ENCODE results near the gene STAG1. TPM values are rescaled to one million over a fixed set of nuclear protein-coding genes. Genes with fewer than 3 reads are reported as not detected.

Gene STAG1
- total and polyA plus RNA-seq, 2 experiments from 2014 or later: 9.0 to 21.9 TPM

- Mint-ChIP-seq H3K9me3 (no peaks in the 10 kb centered on the region), H3K4me3 (no peak overlapping the region), H3K27ac (no peak overlapping the region), H3K36me3 (ENCODE audit: low read depth) (peaks cover 48% of the 10 kb centered on the region), H3K27me3 (ENCODE audit: insufficient read depth, low read depth, poor library complexity) (peaks cover 1% of the 10 kb centered on the region), H3K4me1 (no peaks in the 10 kb centered on the region)
- no peaks in the 10 kb centered on the region for H3K36me3 ChIP-seq (ENCODE audit: insufficient read depth)
- no peaks in the 10 kb centered on the region; the same call in 1 of the 2 replicates for H4K20me1 ChIP-seq (replicated peaks; ENCODE audit: insufficient read depth)
- H3K27me3 ChIP-seq (ENCODE audit: insufficient read depth): no peaks in the 10 kb centered on the region
- TF ChIP-seq POLR2AphosphoS5 (IDR thresholded peaks at IDR 0.05; ENCODE audit: low read depth) (no peak), ZNF331 (CRISPR knock-in tag; IDR thresholded peaks at IDR 0.05; ENCODE audit: low read depth) (no peak)
- TF ChIP-seq, protein P1, sequence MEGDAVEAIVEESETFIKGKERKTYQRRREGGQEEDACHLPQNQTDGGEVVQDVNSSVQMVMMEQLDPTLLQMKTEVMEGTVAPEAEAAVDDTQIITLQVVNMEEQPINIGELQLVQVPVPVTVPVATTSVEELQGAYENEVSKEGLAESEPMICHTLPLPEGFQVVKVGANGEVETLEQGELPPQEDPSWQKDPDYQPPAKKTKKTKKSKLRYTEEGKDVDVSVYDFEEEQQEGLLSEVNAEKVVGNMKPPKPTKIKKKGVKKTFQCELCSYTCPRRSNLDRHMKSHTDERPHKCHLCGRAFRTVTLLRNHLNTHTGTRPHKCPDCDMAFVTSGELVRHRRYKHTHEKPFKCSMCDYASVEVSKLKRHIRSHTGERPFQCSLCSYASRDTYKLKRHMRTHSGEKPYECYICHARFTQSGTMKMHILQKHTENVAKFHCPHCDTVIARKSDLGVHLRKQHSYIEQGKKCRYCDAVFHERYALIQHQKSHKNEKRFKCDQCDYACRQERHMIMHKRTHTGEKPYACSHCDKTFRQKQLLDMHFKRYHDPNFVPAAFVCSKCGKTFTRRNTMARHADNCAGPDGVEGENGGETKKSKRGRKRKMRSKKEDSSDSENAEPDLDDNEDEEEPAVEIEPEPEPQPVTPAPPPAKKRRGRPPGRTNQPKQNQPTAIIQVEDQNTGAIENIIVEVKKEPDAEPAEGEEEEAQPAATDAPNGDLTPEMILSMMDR (conservative IDR thresholded peaks at IDR 0.05; ENCODE audit: low read depth in 2 of 2): no peak
- DNase-seq (ENCODE audit: low spot score) (no peak), ATAC-seq (no peak)
- no peak overlapping the region for H2AFZ ChIP-seq
- H3K4me1 ChIP-seq (ENCODE audit: insufficient read depth): no peaks in the 10 kb centered on the region
- no peaks in the 10 kb centered on the region for H3K9me2 ChIP-seq (ENCODE audit: insufficient read depth)
- H3K4me3 ChIP-seq: no peak overlapping the region
- no peaks in the 10 kb centered on the region for H3F3A ChIP-seq (replicated peaks; ENCODE audit: low read depth)
- H3K4me2 ChIP-seq: no peak overlapping the region
- no peaks in the 10 kb centered on the region for H3K79me2 ChIP-seq (replicated peaks; ENCODE audit: insufficient read depth)
- H3K27ac ChIP-seq (ENCODE audit: low read depth): no peak overlapping the region
These were observed 422.6 kb downstream of the STAG1 start for GRCh38 chr3:136329593-136329992.

DNA sequence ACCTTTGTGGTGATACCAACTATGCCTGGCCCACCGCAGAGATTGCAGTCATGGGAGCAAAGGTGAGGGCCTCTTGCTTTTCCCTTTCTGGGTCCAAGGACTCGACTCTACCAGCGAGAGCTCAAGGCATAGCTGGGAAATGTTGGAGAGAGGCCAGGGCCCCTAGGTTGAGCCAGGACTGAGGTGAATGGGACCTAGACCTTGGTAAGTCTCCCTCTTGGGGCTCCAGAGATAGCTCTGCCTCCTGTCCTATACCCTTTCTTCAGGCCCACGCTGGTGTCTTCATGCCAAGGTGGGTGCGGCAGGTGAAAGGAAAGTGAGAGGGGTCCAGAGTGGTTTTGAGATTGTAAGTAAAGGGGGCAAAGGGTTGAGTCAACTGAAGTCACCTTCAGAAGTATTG lies 424.5 kb downstream of the STAG1 start:
- peaks cover 7% of the 10 kb centered on the region; the same call in 2 of the 3 replicates for H3K9me3 Mint-ChIP-seq
- H3K4me3 ChIP-seq: no peak overlapping the region
- no peak for TF ChIP-seq NANOG (IDR thresholded peaks at IDR 0.05; ENCODE audit: borderline replicate concordance)
- TF ChIP-seq, protein P2, sequence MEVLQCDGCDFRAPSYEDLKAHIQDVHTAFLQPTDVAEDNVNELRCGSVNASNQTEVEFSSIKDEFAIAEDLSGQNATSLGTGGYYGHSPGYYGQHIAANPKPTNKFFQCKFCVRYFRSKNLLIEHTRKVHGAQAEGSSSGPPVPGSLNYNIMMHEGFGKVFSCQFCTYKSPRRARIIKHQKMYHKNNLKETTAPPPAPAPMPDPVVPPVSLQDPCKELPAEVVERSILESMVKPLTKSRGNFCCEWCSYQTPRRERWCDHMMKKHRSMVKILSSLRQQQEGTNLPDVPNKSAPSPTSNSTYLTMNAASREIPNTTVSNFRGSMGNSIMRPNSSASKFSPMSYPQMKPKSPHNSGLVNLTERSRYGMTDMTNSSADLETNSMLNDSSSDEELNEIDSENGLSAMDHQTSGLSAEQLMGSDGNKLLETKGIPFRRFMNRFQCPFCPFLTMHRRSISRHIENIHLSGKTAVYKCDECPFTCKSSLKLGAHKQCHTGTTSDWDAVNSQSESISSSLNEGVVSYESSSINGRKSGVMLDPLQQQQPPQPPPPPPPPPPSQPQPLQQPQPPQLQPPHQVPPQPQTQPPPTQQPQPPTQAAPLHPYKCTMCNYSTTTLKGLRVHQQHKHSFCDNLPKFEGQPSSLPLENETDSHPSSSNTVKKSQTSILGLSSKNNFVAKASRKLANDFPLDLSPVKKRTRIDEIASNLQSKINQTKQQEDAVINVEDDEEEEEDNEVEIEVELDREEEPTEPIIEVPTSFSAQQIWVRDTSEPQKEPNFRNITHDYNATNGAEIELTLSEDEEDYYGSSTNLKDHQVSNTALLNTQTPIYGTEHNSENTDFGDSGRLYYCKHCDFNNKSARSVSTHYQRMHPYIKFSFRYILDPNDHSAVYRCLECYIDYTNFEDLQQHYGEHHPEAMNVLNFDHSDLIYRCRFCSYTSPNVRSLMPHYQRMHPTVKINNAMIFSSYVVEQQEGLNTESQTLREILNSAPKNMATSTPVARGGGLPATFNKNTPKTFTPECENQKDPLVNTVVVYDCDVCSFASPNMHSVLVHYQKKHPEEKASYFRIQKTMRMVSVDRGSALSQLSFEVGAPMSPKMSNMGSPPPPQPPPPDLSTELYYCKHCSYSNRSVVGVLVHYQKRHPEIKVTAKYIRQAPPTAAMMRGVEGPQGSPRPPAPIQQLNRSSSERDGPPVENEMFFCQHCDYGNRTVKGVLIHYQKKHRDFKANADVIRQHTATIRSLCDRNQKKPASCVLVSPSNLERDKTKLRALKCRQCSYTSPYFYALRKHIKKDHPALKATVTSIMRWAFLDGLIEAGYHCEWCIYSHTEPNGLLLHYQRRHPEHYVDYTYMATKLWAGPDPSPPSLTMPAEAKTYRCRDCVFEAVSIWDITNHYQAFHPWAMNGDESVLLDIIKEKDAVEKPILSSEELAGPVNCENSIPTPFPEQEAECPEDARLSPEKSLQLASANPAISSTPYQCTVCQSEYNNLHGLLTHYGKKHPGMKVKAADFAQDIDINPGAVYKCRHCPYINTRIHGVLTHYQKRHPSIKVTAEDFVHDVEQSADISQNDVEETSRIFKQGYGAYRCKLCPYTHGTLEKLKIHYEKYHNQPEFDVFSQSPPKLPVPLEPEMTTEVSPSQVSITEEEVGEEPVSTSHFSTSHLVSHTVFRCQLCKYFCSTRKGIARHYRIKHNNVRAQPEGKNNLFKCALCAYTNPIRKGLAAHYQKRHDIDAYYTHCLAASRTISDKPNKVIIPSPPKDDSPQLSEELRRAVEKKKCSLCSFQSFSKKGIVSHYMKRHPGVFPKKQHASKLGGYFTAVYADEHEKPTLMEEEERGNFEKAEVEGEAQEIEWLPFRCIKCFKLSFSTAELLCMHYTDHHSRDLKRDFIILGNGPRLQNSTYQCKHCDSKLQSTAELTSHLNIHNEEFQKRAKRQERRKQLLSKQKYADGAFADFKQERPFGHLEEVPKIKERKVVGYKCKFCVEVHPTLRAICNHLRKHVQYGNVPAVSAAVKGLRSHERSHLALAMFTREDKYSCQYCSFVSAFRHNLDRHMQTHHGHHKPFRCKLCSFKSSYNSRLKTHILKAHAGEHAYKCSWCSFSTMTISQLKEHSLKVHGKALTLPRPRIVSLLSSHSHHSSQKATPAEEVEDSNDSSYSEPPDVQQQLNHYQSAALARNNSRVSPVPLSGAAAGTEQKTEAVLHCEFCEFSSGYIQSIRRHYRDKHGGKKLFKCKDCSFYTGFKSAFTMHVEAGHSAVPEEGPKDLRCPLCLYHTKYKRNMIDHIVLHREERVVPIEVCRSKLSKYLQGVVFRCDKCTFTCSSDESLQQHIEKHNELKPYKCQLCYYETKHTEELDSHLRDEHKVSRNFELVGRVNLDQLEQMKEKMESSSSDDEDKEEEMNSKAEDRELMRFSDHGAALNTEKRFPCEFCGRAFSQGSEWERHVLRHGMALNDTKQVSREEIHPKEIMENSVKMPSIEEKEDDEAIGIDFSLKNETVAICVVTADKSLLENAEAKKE (CRISPR knock-in tag; IDR thresholded peaks at IDR 0.05): no peak
- TF ChIP-seq, protein P1 (conservative IDR thresholded peaks at IDR 0.05; ENCODE audit: low read depth in 2 of 2): no peak
- TF ChIP-seq ZNF114 (CRISPR knock-in tag; IDR thresholded peaks at IDR 0.05): no peak
- no peak for TF ChIP-seq EZH2phosphoT487 (IDR thresholded peaks at IDR 0.05; ENCODE audit: unreplicated experiment)
- no peak for TF ChIP-seq JUNB (IDR thresholded peaks at IDR 0.05; ENCODE audit: unreplicated experiment)
- no peaks in the 10 kb centered on the region for H3K36me3 ChIP-seq (ENCODE audit: insufficient read depth)
- no peaks in the 10 kb centered on the region for H3K9me2 ChIP-seq (ENCODE audit: insufficient read depth)
- no peak overlapping the region for H3K27ac Mint-ChIP-seq
- no peak overlapping the region for H3K4me3 Mint-ChIP-seq
- H3K27me3 ChIP-seq (ENCODE audit: insufficient read depth): no peaks in the 10 kb centered on the region
- H3K4me1 ChIP-seq (ENCODE audit: insufficient read depth): no peaks in the 10 kb centered on the region
- no peaks in the 10 kb centered on the region for H3K4me1 Mint-ChIP-seq
- ATAC-seq (no peak), DNase-seq (ENCODE audit: low spot score) (no peak)
- no peaks in the 10 kb centered on the region for H3F3A ChIP-seq (replicated peaks; ENCODE audit: low read depth)
- no peak overlapping the region for H3K27ac ChIP-seq (ENCODE audit: low read depth)
- H3K4me2 ChIP-seq: no peak overlapping the region
- H3K79me2 ChIP-seq (replicated peaks; ENCODE audit: insufficient read depth): no peaks in the 10 kb centered on the region
- H2AFZ ChIP-seq: no peak overlapping the region
- peaks cover 55% of the 10 kb centered on the region for H3K36me3 Mint-ChIP-seq (ENCODE audit: low read depth)
- no peaks in the 10 kb centered on the region; the same call in 1 of the 2 replicates for H4K20me1 ChIP-seq (replicated peaks; ENCODE audit: insufficient read depth)
- no peaks in the 10 kb centered on the region for H3K27me3 Mint-ChIP-seq (ENCODE audit: insufficient read depth, low read depth, poor library complexity)
